ENCODE results near the gene MAMLD1.

MAMLD1 gene

DNA sequence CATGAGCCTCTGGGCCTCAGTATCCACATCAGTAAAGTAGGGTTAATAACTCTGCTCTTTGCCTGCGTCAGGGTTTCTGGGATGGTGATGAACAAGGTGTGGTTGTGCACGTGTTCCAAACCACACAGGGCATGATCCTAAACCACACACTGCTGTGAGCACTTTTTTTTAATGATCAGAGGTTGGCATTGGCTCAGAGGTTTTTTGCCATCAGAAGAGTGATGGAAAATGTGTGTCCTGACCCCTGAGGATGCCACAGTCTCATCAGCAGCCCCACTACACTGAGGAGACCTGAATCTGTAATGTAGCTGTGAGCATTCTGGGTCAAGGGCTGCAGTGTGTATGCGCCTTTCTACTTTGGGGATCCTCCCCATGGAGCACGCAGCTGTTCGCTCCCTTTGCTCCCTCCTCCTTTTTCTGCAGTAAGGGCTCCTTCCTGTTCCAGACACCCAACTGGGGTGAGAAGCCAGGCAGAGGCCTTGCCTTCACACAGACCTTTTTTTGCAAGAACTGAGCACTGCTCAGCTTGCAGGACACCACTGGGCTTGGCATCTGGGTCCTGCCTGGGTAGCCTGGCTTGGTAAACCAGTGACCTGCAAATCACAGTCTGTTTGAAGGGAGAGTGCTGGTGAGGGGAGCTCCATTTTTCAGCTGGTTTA, 87.5 kb downstream of the MAMLD1 start:
- no peaks in the 10 kb centered on the region for H3K4me1 ChIP-seq (ENCODE audit: insufficient read depth, low read length)
- no peaks in the 10 kb centered on the region for H3K9me3 ChIP-seq (ENCODE audit: control insufficient read depth, insufficient read depth, low read length)
- no peak overlapping the region for H3K9ac ChIP-seq (ENCODE audit: low read depth, low read length)
- no peaks in the 10 kb centered on the region for H3K36me3 ChIP-seq (ENCODE audit: insufficient read depth, low read length)

DNA sequence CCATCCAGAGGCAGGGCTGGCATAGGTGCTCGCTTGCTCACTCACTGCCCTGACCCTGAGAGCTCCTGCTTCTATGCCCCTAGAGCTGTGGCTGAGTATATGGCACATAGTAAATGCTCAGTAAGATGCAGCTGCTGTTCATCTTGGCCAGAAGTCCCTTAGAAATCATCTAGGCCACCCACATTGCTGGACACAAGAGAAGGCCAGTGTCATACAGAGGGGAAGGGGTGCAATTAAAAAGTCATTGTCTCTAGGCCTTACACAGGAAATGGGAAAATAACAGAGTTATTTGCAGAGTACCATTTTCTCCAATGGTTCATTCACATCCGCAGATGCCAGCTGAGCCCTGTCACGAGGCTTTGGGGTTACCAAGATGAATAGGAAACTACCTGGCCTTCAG, 88.8 kb downstream of the MAMLD1 start:
- Histone ChIP-seq H3K9me3 (ENCODE audit: control insufficient read depth, insufficient read depth, low read length) (no peaks in the 10 kb centered on the region), H3K9ac (ENCODE audit: low read depth, low read length) (no peak overlapping the region), H3K4me1 (ENCODE audit: insufficient read depth, low read length) (no peaks in the 10 kb centered on the region), H3K36me3 (ENCODE audit: insufficient read depth, low read length) (no peaks in the 10 kb centered on the region)

DNA sequence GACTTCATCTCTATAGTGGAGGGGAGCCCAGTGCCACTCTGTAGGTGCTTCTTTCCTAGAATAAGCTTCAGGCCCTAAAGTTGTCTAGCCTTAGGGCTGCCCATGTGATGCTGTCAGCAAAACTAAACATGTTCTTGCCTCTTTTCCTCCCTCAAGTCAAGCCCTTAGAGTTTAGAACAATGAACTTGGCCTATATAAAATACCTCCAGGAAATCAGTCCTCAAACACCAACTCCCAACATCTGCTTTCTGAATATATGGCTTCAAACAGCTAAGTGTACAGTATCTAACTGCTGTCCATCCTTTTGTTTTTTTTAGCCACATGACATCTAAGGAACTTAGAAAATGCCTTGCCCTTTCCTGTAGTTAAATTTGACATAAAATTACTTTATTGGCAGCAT, 91.0 kb downstream of the MAMLD1 start:
- no peaks in the 10 kb centered on the region for H3K4me1 ChIP-seq (ENCODE audit: insufficient read depth, low read length)
- H3K9me3 ChIP-seq (ENCODE audit: control insufficient read depth, insufficient read depth, low read length) = no peaks in the 10 kb centered on the region; the same call in 1 of the 2 replicates
- no peaks in the 10 kb centered on the region for H3K36me3 ChIP-seq (ENCODE audit: insufficient read depth, low read length)
- no peak overlapping the region for H3K9ac ChIP-seq (ENCODE audit: low read depth, low read length)

DNA sequence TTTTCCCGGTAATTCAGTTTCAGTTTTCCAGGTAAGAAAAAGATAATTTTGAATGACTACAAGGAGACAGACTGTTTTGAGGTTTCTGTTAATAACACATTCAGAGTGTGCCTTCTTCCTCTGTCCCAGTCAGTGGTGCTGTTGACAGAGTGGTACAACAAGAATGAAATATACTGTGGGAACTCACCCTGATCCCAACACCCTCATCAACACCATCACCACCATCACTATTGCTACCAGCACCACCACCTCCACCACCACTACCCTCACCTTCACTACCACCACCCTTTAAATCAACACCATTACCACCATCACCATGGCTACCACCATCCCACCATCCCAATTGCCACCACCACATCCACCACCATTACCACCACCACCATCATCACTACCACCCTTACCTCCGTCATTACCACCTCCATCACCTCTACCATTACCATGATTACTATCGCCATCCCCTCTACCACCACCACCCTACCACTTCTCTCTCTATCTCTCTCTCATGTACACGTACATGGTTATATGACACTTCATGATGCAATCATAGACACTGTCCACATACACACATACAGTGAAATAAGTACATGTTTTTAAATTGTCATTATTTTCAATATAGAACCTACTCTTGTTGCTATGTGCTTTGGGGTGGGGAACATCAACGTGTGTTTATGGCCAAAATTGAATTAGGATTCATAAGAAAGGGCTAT, 91.5 kb downstream of the MAMLD1 start:
- Histone ChIP-seq H3K9me3 (ENCODE audit: control insufficient read depth, insufficient read depth, low read length) (no peaks in the 10 kb centered on the region; the same call in 1 of the 2 replicates), H3K9ac (ENCODE audit: low read depth, low read length) (no peak overlapping the region), H3K4me1 (ENCODE audit: insufficient read depth, low read length) (no peaks in the 10 kb centered on the region), H3K36me3 (ENCODE audit: insufficient read depth, low read length) (no peaks in the 10 kb centered on the region)

DNA sequence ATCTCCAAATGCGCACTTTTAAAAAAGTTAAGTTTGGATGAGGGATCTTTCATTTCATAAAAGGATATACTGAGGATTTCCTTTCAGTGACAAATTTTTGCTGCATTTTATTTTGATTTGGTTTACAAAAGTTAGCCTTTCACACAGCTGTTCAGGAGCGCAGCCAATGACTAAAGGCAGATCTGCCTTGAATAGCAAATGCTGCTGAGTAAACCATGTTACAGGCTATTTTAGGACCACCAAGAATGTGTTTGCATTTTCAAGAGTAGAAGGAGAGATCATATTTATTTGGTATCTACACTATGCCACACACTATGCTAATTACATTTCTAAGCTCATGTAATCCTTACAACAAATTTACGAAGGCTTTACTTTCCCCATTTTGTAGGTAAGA, 92.1 kb downstream of the MAMLD1 start:
- no peaks in the 10 kb centered on the region for H3K36me3 ChIP-seq (ENCODE audit: insufficient read depth, low read length)
- H3K9ac ChIP-seq (ENCODE audit: low read depth, low read length) = no peak overlapping the region
- no peaks in the 10 kb centered on the region for H3K4me1 ChIP-seq (ENCODE audit: insufficient read depth, low read length)
- H3K9me3 ChIP-seq (ENCODE audit: control insufficient read depth, insufficient read depth, low read length) = no peaks in the 10 kb centered on the region; the same call in 1 of the 2 replicates

DNA sequence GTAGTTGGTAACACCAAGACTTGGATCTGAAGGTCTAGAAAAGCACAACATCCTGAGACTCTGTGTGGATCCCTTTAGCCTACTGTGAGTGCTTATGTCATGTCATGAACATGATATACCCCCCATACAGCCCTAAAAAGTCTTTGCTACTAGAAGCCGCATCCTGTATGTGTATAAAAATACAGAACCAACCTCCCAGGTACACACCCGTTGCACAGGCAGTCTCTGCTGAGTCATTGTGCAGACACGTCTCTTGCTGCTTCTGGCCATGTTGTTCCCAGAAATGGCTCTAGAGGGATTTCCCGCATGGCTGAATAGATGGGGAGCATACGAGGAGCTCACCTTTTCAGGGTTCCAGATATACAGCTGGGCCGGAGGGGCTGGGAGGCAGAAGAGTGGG, 93.3 kb downstream of the MAMLD1 start:
- H3K9ac ChIP-seq (ENCODE audit: low read depth, low read length) = no peak overlapping the region
- H3K9me3 ChIP-seq (ENCODE audit: control insufficient read depth, insufficient read depth, low read length) = no peaks in the 10 kb centered on the region; the same call in 1 of the 2 replicates
- no peaks in the 10 kb centered on the region for H3K36me3 ChIP-seq (ENCODE audit: insufficient read depth, low read length)
- no peaks in the 10 kb centered on the region for H3K4me1 ChIP-seq (ENCODE audit: insufficient read depth, low read length)

DNA sequence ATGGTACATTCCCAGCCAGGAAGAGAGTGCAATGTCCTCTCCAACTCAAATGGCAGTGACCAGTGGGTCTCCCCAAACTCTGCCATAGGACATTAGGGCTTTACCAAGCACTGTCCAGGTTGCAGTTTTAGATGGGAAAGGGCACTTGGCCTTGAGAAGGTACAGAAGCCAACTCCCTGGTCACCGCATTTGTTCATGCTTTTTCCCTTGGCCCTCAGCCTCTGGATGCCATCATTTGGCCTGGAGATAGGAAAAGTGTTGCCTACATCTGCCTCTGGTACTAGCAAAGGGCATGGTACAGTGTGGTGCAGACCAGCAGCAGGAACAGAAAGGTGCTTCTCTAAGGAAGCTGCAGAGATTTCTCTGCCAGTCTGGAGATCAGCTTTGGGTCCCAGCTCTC, 93.8 kb downstream of the MAMLD1 start:
- Histone ChIP-seq H3K9ac (ENCODE audit: low read depth, low read length) (no peak overlapping the region), H3K36me3 (ENCODE audit: insufficient read depth, low read length) (no peaks in the 10 kb centered on the region), H3K4me1 (ENCODE audit: insufficient read depth, low read length) (no peaks in the 10 kb centered on the region), H3K9me3 (ENCODE audit: control insufficient read depth, insufficient read depth, low read length) (no peaks in the 10 kb centered on the region; the same call in 1 of the 2 replicates)

DNA sequence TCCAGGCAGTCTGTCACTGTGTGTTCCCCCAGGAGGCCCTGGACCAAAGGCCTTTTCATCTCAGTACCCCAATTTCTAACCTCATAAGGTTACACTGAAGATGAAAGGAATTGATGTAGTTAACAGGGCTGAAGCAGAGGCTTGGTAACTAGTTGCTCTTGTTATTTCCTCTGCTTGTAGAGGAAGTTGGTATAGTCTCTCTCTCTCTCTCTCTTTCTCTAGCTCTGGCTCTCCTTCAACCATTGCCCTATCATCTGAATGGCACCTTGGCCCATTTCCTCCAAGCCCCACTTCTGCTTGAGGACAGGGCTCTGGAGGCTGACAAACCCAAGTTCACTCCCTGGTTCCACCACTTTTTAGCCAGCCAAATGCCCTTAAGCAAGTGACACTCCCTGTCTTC, 96.1 kb downstream of the MAMLD1 start:
- Histone ChIP-seq H3K4me1 (ENCODE audit: insufficient read depth, low read length) (no peaks in the 10 kb centered on the region), H3K9me3 (ENCODE audit: control insufficient read depth, insufficient read depth, low read length) (no peaks in the 10 kb centered on the region; the same call in 1 of the 2 replicates), H3K9ac (ENCODE audit: low read depth, low read length) (no peak overlapping the region), H3K36me3 (ENCODE audit: insufficient read depth, low read length) (no peaks in the 10 kb centered on the region)

DNA sequence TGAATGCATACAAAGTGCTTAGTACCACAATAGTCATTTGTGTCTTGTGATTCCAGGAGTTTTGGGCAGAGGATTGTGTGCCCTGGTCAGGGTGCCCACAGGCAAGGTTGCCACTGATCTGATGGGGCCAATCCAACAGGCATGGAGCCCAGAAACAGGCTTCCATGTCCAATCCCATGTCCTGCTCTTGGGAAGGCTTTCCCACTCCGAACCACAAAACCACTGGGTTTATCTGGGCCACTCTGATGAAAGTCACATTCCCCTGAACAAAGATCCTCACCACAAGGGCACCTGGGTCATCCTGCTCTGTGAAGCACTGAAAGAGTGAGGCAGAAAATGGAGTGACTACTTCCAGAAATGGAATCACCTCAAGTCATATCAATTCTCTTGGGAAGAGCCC, 96.9 kb downstream of the MAMLD1 start:
- Histone ChIP-seq H3K9me3 (ENCODE audit: control insufficient read depth, insufficient read depth, low read length) (no peaks in the 10 kb centered on the region; the same call in 1 of the 2 replicates), H3K36me3 (ENCODE audit: insufficient read depth, low read length) (no peaks in the 10 kb centered on the region), H3K4me1 (ENCODE audit: insufficient read depth, low read length) (no peaks in the 10 kb centered on the region), H3K9ac (ENCODE audit: low read depth, low read length) (no peak overlapping the region)

DNA sequence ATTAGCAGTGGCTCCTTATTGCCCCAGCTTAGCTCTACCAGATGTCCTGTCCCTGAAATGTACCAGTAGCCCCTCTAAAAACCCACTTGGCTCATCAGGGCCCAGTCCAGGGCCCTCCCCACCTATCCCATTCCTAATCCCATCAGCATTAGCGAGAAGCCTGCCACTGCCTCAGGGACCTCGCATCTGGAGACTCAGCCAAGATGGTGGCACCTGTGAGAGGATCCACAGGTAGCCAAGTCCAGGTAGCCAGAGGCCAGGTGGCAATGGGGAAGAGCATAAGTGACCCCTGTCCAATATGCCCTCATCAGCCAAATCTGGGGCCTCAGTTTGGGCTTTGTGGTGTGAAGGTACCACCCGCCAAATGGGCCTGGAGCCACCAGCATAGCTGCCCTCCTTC, 97.7 kb downstream of the MAMLD1 start:
- Histone ChIP-seq H3K36me3 (ENCODE audit: insufficient read depth, low read length) (no peaks in the 10 kb centered on the region), H3K9me3 (ENCODE audit: control insufficient read depth, insufficient read depth, low read length) (no peaks in the 10 kb centered on the region; the same call in 1 of the 2 replicates), H3K4me1 (ENCODE audit: insufficient read depth, low read length) (no peaks in the 10 kb centered on the region), H3K9ac (ENCODE audit: low read depth, low read length) (no peak overlapping the region)

DNA sequence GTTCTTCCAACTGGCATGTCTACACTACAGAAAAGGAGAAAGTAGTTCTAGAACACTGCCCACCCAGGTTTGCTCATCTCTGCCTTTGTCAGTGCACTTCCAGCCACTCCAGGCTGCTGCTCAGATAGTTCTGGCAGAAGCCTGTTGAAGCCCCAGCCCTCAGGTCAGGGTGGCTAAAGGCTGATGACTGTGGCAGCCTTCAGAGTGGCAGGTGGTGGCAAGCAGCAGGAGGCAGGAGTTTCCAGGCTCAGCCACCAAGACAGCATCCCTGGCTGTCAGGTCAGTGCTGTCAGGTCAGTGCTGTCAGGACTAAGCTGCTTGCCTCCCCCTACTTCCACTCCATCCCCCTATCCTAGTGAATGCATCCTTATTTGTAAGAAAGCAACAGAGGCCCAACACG, 100.4 kb downstream of the MAMLD1 start:
- Histone ChIP-seq H3K9ac (ENCODE audit: low read depth, low read length) (no peak overlapping the region), H3K36me3 (ENCODE audit: insufficient read depth, low read length) (no peaks in the 10 kb centered on the region), H3K4me1 (ENCODE audit: insufficient read depth, low read length) (no peaks in the 10 kb centered on the region), H3K9me3 (ENCODE audit: control insufficient read depth, insufficient read depth, low read length) (no peaks in the 10 kb centered on the region)

DNA sequence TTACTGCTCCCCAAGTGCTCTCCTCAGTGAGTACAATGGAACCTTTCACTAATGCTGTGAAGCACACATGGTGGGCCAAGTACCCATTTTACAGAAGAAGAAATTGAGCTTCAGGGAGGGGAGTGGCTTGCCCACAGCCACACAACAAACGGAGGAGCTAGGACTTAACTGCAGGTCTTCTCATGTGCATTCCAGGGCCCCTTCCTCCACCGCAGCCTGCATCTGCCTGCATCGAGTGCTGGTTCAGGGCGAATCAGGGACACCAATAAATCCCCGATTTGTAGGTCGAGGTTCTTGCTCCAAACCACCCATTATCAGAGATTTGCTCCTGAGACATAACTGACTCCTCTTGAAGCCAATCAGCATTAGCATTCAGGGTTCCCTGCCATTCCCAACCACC, 100.9 kb downstream of the MAMLD1 start:
- Histone ChIP-seq H3K4me1 (ENCODE audit: insufficient read depth, low read length) (no peaks in the 10 kb centered on the region), H3K36me3 (ENCODE audit: insufficient read depth, low read length) (no peaks in the 10 kb centered on the region), H3K9me3 (ENCODE audit: control insufficient read depth, insufficient read depth, low read length) (no peaks in the 10 kb centered on the region), H3K9ac (ENCODE audit: low read depth, low read length) (no peak overlapping the region)

DNA sequence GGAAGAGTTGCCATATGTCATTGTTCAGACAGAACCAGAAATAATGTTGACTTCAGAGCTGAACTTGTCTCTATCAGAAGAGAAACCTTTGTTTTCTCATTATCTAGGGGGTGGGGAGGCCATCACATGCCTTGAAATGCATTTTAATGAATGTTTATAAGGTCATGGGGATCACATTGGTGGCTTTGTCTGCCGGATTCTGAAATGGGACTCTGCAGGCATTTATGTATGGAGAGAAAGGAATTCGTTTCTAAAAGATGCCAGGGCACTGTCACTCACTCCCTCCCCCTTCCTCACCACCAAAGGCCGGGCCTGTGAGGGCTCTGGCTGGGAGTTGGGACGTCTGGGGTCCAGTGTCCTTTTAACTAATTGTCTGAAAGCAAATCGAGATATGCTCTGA, 102.2 kb downstream of the MAMLD1 start:
- Histone ChIP-seq H3K9me3 (ENCODE audit: control insufficient read depth, insufficient read depth, low read length) (no peaks in the 10 kb centered on the region), H3K9ac (ENCODE audit: low read depth, low read length) (no peak overlapping the region), H3K4me1 (ENCODE audit: insufficient read depth, low read length) (no peaks in the 10 kb centered on the region), H3K36me3 (ENCODE audit: insufficient read depth, low read length) (no peaks in the 10 kb centered on the region)

DNA sequence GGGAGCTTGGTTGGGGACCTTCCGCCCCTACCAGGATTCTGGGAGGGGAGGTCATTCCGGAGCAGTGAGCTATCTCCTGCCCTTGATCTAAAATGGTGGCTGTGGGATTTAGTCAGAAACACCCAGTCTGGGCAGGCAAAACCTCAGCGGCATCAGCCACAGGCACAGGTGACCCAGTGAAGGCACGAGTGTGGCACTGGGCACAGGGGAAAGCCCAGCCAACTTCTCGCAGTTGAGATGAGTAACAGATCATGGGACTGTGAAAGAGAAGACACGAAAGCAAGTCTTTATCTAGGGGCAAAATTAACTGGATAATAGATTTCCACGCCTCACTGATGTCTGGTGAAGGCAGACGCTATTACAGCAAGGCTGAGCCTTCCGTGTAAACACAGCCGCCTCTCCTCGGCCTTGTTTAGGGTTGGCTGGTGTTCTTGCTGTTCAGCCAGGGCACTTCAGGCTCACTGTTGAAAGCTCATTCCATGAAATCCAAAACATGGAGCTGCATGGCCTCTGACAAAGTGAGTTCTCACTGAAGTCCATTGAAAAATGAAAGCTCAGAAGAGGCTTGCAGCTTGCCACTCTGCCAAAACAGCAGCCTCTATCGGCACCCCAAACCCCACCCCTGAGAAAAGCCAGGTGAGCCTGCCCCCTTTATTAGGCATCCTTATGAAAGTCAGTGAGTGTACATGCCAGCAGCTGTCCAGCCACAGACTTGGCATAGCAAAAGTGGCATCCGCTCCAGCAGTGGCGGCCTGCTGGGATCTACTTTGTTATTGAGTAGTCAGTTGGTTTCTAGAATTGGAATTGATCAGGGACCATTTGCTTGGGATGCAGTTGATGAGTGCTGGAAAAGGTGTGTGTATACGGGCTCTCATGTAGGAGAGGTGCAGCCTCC, 103.0 kb downstream of the MAMLD1 start:
- no peaks in the 10 kb centered on the region for H3K4me1 ChIP-seq (ENCODE audit: insufficient read depth, low read length)
- H3K9me3 ChIP-seq (ENCODE audit: control insufficient read depth, insufficient read depth, low read length) = no peaks in the 10 kb centered on the region
- no peaks in the 10 kb centered on the region for H3K36me3 ChIP-seq (ENCODE audit: insufficient read depth, low read length)
- H3K9ac ChIP-seq (ENCODE audit: low read depth, low read length) = no peak overlapping the region

Measured in ES-I3 (cell line).